ENCODE measurements around the gene SRGAP1.

DNA sequence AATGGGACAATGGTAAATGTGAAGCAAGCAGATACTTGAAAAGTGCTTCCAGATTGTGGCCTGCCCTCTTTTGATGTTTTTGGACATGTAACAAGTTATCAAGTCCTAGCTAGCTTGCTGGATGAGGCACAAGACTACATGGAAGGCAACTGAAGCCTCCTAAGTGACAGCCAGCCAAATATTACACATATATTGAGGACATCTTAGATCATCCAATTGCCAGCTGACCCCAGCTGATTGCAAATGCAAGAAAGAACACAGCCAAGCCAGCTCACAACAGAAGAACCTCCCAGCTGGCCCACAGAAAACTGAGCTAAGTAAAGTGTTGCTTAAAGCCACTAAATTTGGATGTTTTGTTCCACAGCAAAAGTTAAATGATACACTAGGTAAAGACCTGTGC lies 156.9 kb downstream of the SRGAP1 start:
- TF ChIP-seq, protein P1, sequence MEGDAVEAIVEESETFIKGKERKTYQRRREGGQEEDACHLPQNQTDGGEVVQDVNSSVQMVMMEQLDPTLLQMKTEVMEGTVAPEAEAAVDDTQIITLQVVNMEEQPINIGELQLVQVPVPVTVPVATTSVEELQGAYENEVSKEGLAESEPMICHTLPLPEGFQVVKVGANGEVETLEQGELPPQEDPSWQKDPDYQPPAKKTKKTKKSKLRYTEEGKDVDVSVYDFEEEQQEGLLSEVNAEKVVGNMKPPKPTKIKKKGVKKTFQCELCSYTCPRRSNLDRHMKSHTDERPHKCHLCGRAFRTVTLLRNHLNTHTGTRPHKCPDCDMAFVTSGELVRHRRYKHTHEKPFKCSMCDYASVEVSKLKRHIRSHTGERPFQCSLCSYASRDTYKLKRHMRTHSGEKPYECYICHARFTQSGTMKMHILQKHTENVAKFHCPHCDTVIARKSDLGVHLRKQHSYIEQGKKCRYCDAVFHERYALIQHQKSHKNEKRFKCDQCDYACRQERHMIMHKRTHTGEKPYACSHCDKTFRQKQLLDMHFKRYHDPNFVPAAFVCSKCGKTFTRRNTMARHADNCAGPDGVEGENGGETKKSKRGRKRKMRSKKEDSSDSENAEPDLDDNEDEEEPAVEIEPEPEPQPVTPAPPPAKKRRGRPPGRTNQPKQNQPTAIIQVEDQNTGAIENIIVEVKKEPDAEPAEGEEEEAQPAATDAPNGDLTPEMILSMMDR (IDR thresholded peaks at IDR 0.05; ENCODE audit: poor library complexity), result no peak
- no peak for TF ChIP-seq EZH2 (IDR thresholded peaks at IDR 0.05; ENCODE audit: borderline replicate concordance)
- TF ChIP-seq EZH2phosphoT487 (IDR thresholded peaks at IDR 0.05; ENCODE audit: low read depth, severe bottlenecking, unreplicated experiment), result no peak
